Activated B cell treated with CpG ODN at 0.5 μM for 24 hours (primary cell): ENCODE measurements around the gene DNAAF8. TPM values are rescaled to one million over a fixed set of nuclear protein-coding genes. Genes with fewer than 3 reads are reported as not detected.

Experiments used
- ATAC-seq: fragments of 200-7000 bp; cut with Tn5 transposase; one replicate; pipeline ENCODE4 v1.10.0; 2021; ENCODE audit warnings: low read depth, mild to moderate bottlenecking, moderate library complexity
- CTCF ChIA-PET: fragments of 350-600 bp; sonication (Branson Sonifier 250); formaldehyde crosslinking; loops from one replicate; lab custom pipeline; 2021; ENCODE audit warnings: antibody characterized with exemption; lab: Charles Lee
- POLR2A ChIA-PET: fragments of 350-600 bp; sonication (Branson Sonifier 250); formaldehyde crosslinking; loops from one replicate; lab custom pipeline; 2021; ENCODE audit warnings: antibody characterized with exemption; lab: Charles Lee
- DNase-seq: peaks from one replicate; pipeline ENCODE4 v3.0.0; 2022
- H3K27ac Mint-ChIP-seq: one replicate; pipeline ENCODE4 v1.8.0; 2020; ENCODE audit warnings: mixed read lengths
- H3K27me3 Mint-ChIP-seq: one replicate; pipeline ENCODE4 v1.8.0; 2021; ENCODE audit warnings: mixed read lengths
- H3K36me3 Mint-ChIP-seq: one replicate; pipeline ENCODE4 v1.8.0; 2021; ENCODE audit warnings: low read depth, mixed read lengths
- H3K4me1 Mint-ChIP-seq: one replicate; pipeline ENCODE4 v1.8.0; 2021; ENCODE audit warnings: mixed read lengths
- H3K4me3 Mint-ChIP-seq: one replicate; pipeline ENCODE4 v1.8.0; 2020; ENCODE audit warnings: mild to moderate bottlenecking, mixed read lengths
- H3K9me3 Mint-ChIP-seq: one replicate; pipeline ENCODE4 v1.8.0; 2020; ENCODE audit warnings: mixed read lengths
- CTCF ChIP-seq: fragments of 200-600 bp; IDR thresholded peaks from one replicate; pipeline ENCODE4 v1.8.0; 2022; ENCODE audit warnings: antibody characterized with exemption, mild to moderate bottlenecking
- intact Hi-C: fragments of 100-400 bp; cut with micrococcal nuclease; formaldehyde crosslinking; loops from one replicate; pipeline ENCODE4 v1.15.1; 2024
- total RNA-seq: library from RNA; stranded (reverse); gene quantifications from 2 replicates; pipeline ENCODE4 v1.2.3, GENCODE V29; 2022

The DNAAF8 gene
- total RNA-seq, 1 donor from 2014 or later, result 0.31 TPM

- Mint-ChIP-seq H3K4me1 (peaks cover 24% of the 10 kb centered on the region), H3K36me3 (peaks cover 7% of the 10 kb centered on the region), H3K27ac (peak overlapping the region; percentile 91), H3K4me3 (peak overlapping the region; percentile 93), H3K9me3 (no peaks in the 10 kb centered on the region), H3K27me3 (no peaks in the 10 kb centered on the region)
- CTCF ChIA-PET, result no interaction called here
- intact Hi-C loops, result loop anchor here (1.0 kb wide), 4 partner anchors 34 to 152 kb away; partner anchors contain the start of genes ANKS3, DNAAF8, GLYR1 and ROGDI
- no peak for TF ChIP-seq CTCF
- POLR2A ChIA-PET, result interaction anchor here (0.6 to 2.4 kb wide), 8 partner anchors 8 to 457 kb away, joined by 3 to 21 read pairs (median 6); partner anchors contain the start of genes ANKS3, DNAAF8, MGRN1 and NUDT16L1
- no peak for DNase-seq
- no peak for ATAC-seq
These were observed 33.7 kb downstream of the DNAAF8 start for GRCh38 chr16:4767872-4768548.

- H3K4me1 Mint-ChIP-seq, result peaks cover 24% of the 10 kb centered on the region
- H3K27me3 Mint-ChIP-seq, result no peaks in the 10 kb centered on the region
- peaks cover 5% of the 10 kb centered on the region for H3K36me3 Mint-ChIP-seq
- H3K9me3 Mint-ChIP-seq, result no peaks in the 10 kb centered on the region
- ChIA-PET CTCF (interaction anchor here (0.5 kb wide), 1 partner anchor 140 kb away, joined by 3 read pairs; no protein-coding TSS in a partner anchor), POLR2A (interaction anchor here (0.5 to 2.4 kb wide), 9 partner anchors 9 to 458 kb away, joined by 3 to 21 read pairs (median 5); partner anchors contain the start of genes ANKS3, DNAAF8, MGRN1 and NUDT16L1)
- H3K27ac Mint-ChIP-seq, result peak overlapping the region; percentile 91
- ATAC-seq, result peak; percentile 68
- H3K4me3 Mint-ChIP-seq, result peak overlapping the region; percentile 93
- no peak for TF ChIP-seq CTCF
- DNase-seq, result peak; percentile 85
- intact Hi-C loops, result loop anchor here (1.0 kb wide), 2 partner anchors 34 to 152 kb away; partner anchors contain the start of gene ROGDI
These were observed 34.4 kb downstream of the DNAAF8 start for GRCh38 chr16:4768549-4769305.

GRCh38 chr16:4769306-4769638 is 34.9 kb downstream of the DNAAF8 start:
- Mint-ChIP-seq H3K9me3 (no peaks in the 10 kb centered on the region), H3K27me3 (no peaks in the 10 kb centered on the region), H3K27ac (peak overlapping the region; percentile 91), H3K36me3 (peaks cover 2% of the 10 kb centered on the region), H3K4me3 (peak overlapping the region; percentile 93), H3K4me1 (peaks cover 24% of the 10 kb centered on the region)
- intact Hi-C loops, result no loop called here
- no peak for DNase-seq
- ChIA-PET POLR2A (interaction anchor here (1.3 to 2.4 kb wide), 5 partner anchors 9 to 153 kb away, joined by 3 to 21 read pairs (median 8); partner anchors contain the start of genes ANKS3, DNAAF8, NUDT16L1 and ROGDI), CTCF (no interaction called here)
- no peak for ATAC-seq
- TF ChIP-seq CTCF, result no peak

GRCh38 chr16:4771646-4772045 is 37.3 kb downstream of the DNAAF8 start:
- ChIA-PET POLR2A (no interaction called here), CTCF (interaction anchor here (0.7 kb wide), 1 partner anchor 513 kb away, joined by 3 read pairs; no protein-coding TSS in a partner anchor)
- Mint-ChIP-seq H3K27me3 (no peaks in the 10 kb centered on the region), H3K27ac (no peak overlapping the region), H3K36me3 (no peaks in the 10 kb centered on the region), H3K9me3 (no peaks in the 10 kb centered on the region), H3K4me1 (peaks cover 16% of the 10 kb centered on the region), H3K4me3 (no peak overlapping the region)
- ATAC-seq (no peak), DNase-seq (no peak)
- no peak for TF ChIP-seq CTCF
- intact Hi-C loops, result no loop called here
